Fibroblast of gingiva (primary cell): ENCODE data around the gene XPO5.
"Not testable (repeated sequence)": the region's sequence is repeated elsewhere in the genome, so short reads cannot be mapped to it uniquely, and the experiment has no call there.

Experiments
- DNase-seq: peaks from one replicate; pipeline ENCODE4 v3.0.0-alpha.2; 2011; ENCODE audit warnings: low read depth

The XPO5 gene

DNA sequence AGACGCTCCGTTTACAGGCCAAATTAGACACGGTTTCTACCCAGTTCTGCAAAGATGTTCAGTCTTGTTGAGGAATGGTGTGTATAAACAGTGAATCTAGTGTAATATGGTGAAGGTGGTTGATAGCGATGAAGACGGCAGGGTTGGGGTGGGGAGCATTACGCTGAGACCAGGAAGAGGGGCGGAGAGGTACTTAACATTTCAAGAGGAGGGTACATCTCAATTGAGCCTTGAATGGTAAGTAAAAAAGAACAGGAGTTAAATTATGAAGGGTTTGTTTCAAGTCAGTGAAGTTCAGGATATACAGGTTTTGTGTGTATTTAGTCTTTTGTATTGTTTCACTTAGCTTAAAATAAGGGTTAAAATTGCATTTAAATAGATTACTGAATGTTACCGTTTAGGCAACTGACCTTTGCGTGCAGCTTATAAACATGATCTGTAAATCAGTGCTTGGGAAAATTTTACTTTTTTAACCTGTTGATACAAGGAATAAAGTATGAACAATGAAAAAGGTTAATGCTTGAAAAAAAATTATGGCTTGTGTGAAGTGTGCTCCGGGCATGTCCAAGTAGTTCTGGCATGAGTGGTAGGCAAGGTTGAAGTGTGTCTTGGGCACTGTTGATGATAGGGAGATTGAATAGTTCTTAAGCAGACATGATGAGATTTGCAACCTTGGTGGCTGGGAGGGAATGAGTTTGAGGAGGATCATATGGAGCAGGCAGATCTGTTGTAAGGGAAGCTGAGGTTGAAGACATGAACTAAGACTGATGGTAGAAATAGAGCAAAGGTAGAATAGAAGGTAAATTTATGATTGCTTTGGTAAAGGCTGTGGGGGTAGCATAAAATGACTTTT lies 58.1 kb downstream of the XPO5 start:
- DNase-seq: no peak

DNA sequence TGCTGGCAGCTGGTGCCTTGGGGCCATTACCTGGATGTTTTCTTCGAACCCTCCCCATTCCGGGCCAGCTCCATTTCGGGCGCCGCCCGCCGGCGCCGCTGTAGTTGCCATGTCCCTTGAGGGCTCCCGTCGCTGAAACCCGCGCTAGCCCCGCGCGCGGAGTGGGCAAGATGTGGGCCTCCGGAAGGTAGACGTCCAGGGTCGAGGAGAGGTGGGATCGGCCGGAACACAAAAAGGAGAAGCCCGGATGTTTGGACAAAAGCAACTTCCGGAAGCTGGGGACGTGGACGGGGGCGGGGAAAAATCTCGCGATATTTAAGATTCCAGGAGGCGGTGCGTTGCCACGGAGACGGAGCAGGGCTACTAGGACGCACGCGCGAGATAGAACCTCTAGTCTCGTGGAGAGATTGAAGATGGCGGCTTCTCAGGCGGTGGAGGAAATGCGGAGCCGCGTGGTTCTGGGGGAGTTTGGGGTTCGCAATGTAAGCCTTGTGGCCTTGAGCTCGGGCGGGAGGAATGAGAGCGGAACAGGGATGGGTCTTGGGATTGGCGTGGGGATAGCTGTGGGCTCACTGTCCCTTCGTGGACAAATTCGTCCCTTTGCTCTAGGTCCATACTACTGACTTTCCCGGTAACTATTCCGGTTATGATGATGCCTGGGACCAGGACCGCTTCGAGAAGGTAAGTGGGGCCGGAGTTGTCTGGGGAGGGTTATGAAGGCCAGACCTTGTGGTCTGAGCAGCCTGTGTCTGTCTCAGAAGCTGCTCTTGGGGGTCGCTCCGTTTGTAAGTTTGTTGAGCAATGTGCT lies 58.9 kb downstream of the XPO5 start, which contains the start of the genes POLR1C and YIPF3:
Gene POLR1C, plus strand, starts transcription at position 393 of the 808 bp plus-strand sequence. Its CDS starts 21 bp downstream, at position 414.
Gene YIPF3, minus strand, starts transcription at position 230 of the 808 bp plus-strand sequence. Its CDS starts 119 bp downstream, at position 111.
- DNase-seq: peak; percentile 97

DNA sequence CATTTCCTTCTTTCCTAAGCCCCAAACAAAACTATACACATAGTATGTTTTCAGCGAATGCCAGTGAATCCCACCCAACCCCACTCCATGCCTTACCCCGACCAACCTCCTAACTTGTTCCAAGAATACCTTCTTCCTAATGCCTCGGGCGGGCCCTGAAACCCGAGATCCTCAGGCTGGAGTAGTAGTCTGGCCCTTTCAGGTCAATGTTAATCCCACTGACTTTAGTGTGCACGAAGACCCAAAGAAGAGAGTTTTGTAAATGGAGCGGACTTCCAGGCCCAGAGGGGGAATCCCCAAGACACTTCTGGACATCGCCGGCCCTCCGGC lies 59.5 kb downstream of the XPO5 start:
- DNase-seq: no peak

DNA sequence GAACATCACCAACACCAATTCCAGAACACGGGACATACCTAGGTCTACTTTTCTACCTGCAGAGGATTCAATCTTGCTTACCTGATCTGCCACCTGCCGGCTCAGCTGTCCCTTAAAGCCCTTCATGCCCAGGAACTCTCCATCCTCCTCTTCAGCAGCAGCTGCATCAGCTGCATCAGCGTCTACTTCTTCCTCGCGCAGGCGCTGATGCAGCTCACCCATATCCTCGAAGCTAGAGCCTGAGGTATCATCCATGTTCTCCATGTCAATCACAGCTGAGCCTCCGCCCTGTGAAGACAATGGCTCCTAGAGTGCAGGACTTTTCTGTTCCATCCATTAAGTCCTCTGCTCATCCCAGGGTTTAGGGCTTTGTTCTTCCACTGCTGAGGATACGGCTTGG lies 60.0 kb downstream of the XPO5 start:
- no peak for DNase-seq

DNA sequence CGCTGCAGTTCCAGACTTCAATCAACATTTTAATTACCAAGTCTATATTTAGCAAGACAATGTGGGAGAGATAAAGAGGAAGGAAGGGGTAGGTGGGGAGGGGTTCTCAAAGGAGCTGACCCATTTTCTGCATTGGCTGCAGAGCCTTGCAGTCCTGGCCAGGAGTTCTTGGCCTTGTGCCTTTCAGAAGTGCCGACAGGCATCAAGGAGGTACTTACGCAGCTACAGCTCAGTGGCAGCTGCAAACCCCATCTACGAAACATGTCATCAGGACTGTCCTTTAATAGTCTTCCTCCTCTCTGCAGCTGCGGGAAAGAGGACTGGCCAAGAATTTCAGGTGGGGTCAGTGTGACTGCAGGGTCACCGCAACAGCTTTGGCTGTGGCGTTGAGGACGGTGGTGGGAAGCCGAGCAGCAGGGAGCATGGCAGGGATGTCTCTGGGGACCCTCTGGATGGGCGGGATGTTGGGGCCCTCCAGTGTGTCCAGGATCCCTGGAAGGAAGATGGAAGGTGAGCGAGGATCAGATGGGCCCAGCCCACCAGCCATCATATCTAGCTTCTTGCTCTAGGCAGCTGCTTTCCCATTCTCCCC lies 63.9 kb downstream of the XPO5 start:
- no peak for DNase-seq

DNA sequence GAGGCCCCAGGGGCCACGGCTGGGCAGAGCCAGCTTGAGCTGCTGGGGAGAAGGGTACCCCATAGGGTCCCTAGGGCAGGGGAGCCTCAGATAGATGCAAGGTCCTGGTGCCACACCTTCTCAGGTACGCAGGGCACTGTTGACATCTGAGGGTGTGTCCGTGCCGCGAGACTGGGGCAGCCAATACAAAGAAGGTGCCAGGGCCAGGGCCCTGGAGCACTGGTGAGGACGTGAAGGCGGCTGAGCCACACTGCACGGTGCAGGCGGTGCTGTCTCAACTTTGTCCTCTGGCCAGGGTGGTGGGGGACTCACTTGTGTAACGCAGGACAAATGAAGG lies 65.0 kb downstream of the XPO5 start:
- DNase-seq: no peak

DNA sequence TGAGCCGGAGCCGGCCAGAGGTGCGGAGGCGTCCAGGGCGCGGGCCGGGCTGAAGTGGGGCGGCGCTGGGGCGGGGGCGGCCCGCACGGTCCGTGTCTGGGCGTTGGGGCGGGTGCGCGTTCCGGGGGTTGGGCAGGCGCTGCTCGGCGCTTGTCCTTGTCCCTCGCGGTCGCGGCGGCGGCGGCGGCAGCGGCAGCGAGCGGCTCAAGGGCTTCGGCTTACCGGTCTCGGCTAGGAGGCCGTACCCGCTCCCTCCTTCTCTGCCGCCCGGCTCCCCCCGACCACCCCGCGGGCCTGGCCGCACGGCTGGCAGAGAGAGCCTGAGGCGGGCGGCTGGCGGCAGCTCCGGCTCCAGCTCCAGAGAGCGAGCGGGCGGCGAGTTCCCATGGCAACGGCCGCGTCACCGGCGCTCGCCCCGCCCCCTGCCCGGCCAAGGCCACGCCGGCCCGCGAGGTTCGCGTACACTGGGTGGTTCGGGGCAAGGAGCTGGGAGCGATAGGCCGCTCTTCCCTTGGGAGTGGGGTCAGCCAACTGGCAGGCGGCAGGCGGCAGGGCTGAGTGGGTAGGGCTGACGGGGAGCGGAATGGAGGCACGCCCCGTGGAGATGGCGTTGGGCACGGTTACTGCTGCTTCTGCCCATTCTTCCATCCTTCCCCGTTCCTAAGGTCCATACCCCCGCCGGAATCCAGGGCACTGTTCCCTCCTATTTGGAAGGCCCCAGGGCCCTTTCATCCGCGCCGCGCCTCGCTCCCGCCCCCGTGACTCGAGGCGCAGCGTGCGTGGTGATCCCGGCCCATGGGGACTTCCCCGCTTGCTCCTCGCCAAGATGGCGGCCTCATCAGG lies 65.6 kb downstream of the XPO5 start, which contains the start of gene LRRC73:
Gene LRRC73, minus strand, starts transcription at position 363 of the 843 bp plus-strand sequence. CDS start 561 bp downstream, outside the sequence.
- peak; percentile 89 for DNase-seq

DNA sequence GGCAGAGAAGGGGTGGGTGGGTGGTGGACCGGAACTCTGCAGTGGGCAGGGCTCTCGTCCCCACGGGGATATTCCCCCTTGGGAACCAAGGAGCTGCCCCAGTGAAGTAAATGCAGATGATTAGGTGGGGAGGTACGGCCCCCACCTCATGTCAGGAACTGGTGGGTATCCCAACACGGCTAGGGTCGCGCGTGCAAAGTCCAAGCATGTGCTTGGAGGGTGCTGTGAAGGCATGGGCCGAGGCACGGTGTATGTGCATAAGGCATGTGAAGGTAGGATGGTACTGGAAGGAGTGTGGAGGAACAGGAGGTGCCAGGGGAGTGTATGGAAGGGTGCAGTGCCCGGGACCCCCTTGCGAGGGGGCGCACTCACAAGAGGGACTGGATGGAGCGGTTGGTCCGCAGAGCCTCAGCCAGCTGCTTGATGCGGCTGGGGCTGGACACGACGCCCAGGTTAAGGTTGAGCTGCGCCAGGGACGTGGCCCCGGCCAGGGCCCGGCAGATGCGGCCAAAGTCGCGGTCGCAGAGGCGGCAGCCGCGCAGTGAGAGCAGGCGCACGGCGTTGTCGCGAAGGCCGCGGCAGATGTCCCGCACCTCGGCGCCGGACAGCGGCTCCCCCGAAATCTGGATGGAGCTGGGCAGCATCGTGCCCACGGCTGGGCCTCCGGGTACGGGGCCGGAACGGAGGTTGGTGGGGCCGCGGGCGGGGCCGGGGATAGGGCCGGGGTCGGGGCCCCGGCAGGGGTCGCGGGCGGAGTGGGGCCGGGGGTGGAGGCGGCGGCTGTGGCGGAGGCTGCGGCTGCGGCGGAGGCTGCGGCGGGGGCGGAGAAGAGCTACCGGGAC lies 66.5 kb downstream of the XPO5 start:
- no peak for DNase-seq

DNA sequence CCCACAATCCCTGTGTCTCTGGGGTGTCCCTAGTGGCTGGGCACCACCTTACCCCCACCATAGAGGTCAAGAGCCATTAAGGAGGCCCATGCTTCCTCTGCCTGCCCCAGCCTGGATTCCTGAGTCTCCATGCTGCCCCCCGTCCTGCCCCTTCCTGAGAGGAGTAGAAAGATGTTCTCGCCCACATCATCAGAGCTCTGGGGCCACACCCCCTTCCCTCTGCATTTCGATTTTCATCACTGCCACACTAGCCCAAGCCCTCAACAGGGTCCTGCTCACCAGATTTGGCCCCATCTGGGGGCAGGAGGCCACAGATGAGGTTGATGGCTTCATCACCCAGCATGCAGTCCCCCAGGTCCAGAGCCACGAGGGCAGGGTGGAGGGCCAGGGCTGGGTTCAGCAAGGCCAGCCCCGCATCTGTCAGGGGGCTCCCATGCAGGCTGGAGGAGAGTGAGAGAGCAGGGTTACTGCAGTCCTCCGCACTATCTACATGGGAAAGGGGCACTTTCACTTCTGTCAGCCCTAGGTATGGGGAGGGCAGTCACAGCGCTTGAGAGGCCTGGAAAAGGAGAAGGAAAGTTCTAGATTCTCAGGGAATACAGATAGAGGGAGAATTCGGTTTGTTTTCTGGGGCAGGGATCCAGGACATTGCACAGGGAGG lies 67.2 kb downstream of the XPO5 start:
- DNase-seq: no peak

DNA sequence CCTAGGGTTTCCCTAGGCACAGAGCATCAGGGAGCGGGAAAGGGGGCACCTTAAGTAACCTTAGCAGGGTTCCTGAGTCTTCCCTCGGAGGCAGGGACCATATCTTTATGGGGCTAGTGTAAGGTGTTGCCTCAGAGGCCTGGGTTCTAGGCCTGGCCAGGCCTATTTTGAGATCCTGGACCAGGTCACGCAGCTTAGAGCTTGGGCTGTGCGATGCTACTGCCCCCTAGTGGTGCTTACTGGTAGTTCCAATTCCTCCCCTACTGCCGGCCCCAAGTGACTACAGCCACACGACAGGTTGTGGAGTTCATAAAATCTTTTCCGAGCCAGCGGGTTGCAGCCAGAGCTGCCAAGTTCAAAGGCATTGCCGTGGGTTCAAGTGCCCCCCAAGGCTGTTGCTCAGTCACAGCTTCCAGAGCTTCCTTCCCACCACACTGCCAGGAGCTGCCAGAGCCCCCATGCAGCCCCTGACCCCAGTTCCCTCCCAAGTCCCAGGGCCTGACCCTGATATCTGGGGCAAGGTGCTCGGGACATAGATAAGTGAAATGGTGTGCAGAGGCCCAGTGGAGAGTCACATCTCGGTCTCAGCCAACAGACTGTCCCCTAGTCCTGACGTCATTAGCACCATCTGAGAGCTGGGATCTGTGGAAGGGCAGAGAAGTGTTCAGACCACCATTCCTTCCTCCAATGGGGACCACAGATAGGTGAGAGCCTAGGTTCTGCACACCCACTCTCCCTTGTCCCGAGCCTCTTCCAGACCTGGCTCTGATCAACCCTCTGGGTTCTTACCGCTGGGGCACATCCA lies 69.0 kb downstream of the XPO5 start:
- peak; percentile 72 for DNase-seq

DNA sequence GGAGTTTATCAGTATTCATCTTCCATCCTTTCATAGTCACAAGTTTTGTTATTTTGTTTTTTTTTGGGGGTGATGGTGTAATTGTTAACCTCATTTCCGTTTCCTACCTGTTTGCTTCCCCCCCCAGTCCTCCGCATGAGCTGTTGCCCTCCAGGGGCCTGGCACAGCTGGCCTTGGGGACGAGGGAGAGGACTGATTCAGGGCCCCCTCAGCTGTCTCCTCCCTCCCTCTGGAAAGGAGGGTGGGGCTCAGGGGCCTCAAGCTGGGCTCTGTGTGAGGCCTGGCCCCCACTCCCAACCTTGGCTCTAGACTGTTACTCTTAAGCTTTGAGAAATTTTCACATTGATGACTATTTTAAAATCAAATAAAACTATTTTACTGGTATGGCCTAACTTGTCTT lies 69.7 kb downstream of the XPO5 start:
- no peak for DNase-seq

DNA sequence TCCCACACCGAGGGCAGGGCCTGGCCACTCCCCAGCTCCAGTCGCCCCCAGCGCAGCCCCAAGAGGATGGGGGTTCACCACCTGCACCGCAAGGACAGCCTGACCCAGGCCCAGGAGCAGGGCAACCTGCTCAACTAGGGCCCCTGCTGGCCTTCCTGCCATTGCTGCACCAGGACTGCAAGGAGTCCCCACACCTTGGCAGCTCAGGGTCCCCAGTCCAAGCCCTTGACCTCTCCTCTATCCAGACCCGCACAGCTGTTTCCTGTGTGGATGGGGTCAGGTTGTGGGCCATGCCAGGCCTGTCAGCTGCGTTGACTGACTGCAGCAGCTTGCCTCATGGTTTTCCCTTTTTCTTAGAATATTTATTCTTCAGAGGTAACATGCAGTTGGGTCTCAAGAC lies 70.1 kb downstream of the XPO5 start:
- no peak for DNase-seq

DNA sequence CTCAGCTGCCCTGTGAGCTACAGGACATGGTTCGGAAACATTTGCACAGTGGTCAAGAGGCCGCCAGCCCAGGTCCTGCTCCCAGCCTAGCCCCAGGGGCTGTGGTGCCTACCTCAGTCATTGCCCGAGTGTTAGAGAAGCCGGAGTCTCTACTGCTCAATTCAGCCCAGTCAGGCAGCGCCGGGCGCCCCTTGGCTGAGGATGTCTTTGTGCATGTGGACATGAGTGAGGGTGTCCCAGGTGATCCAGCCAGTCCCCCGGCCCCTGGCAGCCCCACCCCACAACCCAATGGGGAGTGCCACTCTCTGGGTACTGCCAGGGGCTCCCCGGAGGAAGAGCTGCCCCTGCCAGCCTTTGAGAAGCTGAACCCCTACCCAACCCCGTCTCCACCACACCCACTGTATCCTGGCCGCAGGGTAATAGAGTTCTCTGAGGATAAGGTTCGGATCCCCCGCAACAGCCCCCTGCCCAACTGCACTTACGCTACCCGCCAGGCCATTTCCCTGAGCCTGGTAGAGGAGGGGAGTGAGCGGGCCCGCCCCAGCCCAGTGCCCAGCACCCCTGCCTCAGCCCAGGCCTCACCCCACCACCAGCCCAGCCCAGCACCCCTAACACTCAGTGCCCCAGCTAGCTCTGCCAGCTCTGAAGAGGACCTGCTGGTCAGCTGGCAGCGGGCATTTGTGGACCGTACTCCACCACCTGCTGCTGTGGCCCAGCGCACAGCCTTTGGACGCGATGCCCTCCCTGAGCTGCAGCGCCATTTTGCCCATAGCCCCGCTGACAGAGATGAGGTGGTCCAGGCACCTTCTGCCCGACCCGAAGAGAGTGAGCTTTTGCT lies 70.9 kb downstream of the XPO5 start:
- DNase-seq: no peak

DNA sequence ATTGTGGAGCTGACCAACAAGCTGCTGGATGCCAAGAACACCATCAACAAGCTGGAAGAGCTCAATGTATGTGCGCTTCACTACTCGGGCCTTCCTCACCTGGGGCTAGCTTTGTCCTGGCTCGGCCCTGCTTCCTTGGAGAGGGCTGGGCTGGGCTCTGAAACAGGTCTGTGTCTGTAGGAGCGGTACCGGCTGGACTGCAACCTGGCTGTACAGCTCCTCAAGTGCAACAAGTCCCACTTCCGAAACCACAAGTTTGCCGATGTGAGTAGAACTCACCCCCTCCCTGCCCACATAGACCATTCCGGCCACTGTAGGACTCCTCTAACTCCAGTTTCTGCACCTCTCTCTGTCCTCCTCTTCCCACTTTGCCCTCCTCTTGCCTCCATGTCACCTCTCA lies 72.4 kb downstream of the XPO5 start:
- DNase-seq: no peak

DNA sequence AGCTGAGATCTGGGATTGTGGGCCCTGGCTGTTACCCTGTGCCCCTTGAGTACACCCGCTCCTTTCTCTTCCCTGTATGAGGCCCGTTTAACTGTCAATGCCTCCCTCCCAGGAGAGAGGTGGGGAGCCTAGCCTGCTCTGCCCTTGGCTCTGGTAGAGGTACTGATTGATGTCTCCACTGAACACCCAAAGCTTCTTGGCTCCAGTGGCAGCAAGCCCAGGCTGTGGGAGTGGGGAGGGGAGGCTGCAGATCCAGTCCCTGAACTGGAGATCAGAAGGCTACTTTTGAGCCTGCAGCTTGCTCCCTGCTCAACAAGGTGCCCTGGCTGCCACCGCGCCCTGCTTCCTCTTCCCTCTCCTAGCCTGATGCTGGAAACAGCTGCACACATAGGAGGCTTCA lies 73.2 kb downstream of the XPO5 start:
- no peak for DNase-seq

DNA sequence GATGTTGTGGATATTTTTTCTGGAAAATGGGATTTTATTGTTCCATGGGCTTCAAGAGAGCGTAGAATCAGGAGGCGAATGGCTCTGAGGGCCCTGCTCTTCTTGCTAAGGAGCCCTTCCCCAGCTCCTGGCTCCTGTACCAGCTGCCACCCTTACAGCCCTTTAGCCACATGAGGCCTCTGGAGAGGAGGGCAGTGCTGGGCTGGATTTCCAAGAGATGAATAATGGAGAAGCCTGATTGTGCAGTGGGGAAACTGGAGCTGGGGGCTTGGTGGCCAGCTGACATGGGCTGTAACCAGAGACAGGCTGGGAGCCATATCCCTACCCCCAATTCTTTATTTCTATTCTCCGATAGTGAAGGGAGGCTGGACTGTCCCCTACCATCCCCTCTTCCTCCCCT lies 74.9 kb downstream of the XPO5 start:
- DNase-seq: no peak

DNA sequence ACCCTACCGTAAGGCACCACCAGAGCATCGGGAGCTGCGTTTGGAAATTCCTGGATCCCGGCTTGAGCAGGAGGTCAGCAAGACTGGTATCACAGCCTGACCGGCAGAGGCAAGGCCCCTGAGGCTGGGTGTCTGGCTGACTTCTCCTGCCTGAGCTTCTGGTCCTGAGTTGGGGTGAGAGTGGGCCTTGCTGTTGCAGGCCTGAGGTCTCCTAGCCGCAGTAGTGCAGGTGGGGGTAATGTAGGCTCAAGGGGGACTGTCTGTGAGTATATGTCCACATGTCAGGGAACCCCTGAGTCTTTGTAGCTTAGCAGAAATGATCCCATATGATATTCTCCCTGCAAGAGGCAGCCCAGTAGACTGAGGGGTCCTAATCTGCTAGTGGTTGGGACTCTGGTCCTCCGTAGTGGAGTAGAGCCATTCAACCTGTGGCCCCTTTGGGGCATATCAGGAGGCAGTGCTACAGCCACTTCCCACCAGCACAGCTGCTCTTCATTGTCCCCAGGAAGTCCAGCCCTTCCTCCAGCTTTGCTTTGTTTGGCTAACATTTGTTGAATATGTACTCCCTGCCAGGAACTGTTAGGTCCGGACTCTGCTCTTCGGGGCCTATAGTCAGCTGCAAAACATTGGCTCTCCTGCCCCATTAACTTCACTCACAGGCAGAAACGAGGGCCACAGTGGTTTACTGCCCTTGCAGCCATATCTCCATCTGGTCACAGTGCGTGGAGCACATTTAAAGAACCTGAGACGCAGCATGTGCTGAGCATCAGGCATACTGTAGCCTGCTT lies 76.6 kb downstream of the XPO5 start:
- no peak for DNase-seq

DNA sequence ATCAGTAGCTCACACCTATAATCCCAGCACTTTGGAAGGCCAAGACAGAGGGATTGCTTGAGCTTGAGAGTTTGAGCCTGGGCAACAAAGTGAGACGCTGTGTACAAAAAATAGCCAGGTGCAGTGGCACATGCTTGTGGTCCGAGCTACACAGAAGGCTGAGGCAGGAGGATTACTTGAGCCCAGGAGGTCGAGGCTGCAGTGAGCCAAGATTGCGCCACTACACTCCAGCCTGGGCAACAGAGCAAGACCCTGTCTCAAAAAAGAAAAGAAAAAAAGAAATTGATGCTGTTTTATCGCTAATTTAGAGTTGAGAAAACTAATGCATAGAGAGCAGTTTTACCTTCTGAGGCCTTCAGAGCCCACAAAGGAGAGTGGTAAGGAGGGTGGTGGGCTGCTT lies 77.5 kb downstream of the XPO5 start:
- not testable (repeated sequence) for DNase-seq
